ENCODE data around the gene RPTOR. TPM values are rescaled to one million over a fixed set of nuclear protein-coding genes. Genes with fewer than 3 reads are reported as not detected.
A peak's percentile ranks its signal among the peaks of the same experiment; 100 is the strongest.

The RPTOR gene
- total RNA-seq, 2 experiments from 2014 or later = 48.7 to 58.2 TPM

DNA sequence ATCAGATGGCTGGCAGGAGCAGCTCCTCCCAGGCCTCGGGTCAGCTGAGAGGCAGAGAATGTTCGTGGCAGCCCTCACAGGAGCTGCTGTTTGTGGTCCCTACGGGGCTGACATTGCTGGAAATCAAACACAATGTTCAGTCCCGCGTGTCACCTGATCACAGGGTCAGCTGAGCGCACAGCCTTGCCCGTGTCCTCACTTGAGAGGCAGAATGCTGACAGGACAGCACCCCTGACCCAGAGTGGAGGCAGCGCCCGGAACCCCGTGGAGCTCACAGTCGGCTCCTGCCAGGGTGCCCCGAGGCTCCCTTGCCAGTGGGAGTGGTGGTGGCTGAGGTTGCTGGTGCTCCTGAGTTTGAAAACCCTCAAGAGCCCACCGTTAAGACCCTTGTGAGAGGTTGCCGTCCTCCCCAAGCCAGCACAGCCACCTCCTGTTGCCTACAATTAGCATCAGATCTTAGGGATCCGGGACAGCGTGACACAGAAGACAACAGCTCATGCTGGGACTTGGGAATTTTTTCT lies 443.4 kb downstream of the RPTOR start:
- Mint-ChIP-seq H3K36me3 (ENCODE audit: low read depth) (no peaks in the 10 kb centered on the region), H3K9me3 (no peaks in the 10 kb centered on the region), H3K4me3 (no peak overlapping the region), H3K27ac (no peak overlapping the region), H3K27me3 (peaks cover 5% of the 10 kb centered on the region), H3K4me1 (peaks cover 16% of the 10 kb centered on the region)
- DNase-seq = no peak
- POLR2A ChIA-PET = no interaction called here
- CTCF ChIA-PET = interaction anchor here (1.4 to 2.4 kb wide), 6 partner anchors 36 to 572 kb away, joined by 3 to 20 read pairs (median 6); no protein-coding TSS in a partner anchor

DNA sequence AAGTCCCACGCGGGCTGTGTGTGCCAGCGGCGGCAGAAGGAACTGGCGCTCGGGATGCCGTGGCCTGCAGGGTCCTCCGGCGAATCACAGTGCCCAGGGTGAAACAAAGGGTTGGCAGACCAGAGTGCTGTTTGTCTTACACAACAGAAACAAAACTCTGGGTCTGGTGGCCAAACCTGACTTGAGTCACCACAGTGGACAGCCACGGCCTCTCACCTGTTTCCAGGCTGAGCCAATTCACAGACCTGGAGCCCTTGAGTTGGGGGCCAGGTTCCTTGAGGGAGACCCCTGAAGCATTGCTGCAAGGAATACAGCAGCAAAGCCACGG lies 444.9 kb downstream of the RPTOR start:
- Mint-ChIP-seq H3K27me3 (peaks cover 5% of the 10 kb centered on the region), H3K4me3 (no peak overlapping the region)

DNA sequence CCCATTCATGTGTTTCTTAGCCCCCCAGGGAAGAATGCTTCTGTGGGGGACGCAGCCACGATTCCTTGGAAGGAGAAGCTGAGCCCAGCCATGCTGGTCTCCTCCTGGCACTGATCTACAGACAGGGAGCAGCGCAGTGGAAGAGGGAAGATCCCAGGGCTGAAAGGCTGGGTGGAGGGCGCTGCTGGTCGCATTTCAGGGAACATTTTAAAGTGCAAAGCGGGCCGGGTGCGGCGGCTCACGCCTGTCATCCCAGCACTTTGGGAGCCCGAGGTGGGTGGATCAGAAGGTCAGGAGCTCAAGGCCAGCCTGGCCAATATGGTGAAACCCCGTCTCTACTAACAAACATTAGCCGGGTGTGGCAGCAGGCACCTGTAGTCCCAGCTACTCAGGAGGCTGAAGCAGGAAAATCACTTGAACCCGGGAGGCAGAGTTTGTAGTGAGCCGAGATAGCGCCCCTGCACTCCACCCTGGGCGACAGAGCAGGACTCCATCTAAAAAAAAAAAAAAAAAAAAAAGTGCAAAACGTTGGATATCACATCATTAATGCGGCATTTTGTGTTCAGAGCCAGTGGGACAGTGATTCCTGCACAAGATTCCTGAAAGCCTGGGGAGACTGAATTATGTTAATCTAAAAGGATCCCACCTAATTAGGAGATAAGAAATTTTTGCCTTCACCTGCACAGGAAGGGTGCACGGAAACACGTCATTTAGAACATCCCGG lies 446.4 kb downstream of the RPTOR start:
- CTCF ChIA-PET = interaction anchor here (0.6 to 1.9 kb wide), 7 partner anchors 22 to 564 kb away, joined by 3 to 7 read pairs (median 3); no protein-coding TSS in a partner anchor
- H3K4me3 Mint-ChIP-seq = peak overlapping the region; percentile 71

More for the DNA sequence above, 444.9 kb downstream of the RPTOR start:
- Mint-ChIP-seq H3K9me3 (no peaks in the 10 kb centered on the region), H3K4me1 (peaks cover 22% of the 10 kb centered on the region), H3K36me3 (ENCODE audit: low read depth) (peaks cover 1% of the 10 kb centered on the region), H3K27ac (no peak overlapping the region)
- ChIA-PET POLR2A (interaction anchor here (0.7 kb wide), 1 partner anchor 535 kb away, joined by 3 read pairs; no protein-coding TSS in a partner anchor), CTCF (interaction anchor here (0.7 to 2.4 kb wide), 7 partner anchors 34 to 566 kb away, joined by 3 to 20 read pairs (median 4); no protein-coding TSS in a partner anchor)
- DNase-seq = no peak

DNA sequence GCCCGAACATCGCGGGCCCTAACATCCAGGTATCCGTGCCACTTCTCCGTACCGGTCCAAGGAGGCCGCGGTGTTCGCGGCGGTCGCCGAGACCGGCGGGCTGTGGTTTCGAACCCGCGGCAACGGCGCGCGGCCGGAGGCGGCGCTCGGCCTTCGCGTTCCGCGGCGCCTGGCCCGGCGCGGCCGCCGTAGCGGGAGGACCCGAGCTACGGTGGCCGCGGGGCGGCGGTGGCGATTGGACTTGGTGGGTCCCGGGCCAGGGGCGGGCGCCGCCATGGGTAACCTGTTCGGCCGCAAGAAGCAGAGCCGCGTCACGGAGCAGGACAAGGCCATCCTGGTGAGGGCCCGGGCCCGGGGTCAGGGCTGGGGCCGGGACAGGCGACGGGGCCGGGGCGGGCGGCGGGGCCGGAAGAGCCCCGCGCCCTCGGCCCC lies 447.0 kb downstream of the RPTOR start, which contains the start of gene CHMP6:
Gene CHMP6 (plus strand): TSS at position 197 of the 432 bp plus-strand sequence. CDS start 78 bp downstream, at position 275.
- Mint-ChIP-seq H3K4me1 (peaks cover 22% of the 10 kb centered on the region), H3K4me3 (peak within 1 kb of the TSS; percentile 71), H3K27ac (peak within 1 kb of the TSS; percentile 83), H3K27me3 (peaks cover 5% of the 10 kb centered on the region), H3K36me3 (ENCODE audit: low read depth) (peaks cover 10% of the 10 kb centered on the region), H3K9me3 (no peaks in the 10 kb centered on the region)
- DNase-seq = peak; percentile 69
- ChIA-PET CTCF (interaction anchor here (0.6 to 1.9 kb wide), 5 partner anchors 21 to 565 kb away, joined by 3 to 7 read pairs (median 3); no protein-coding TSS in a partner anchor), POLR2A (no interaction called here)

More for the DNA sequence above, 446.4 kb downstream of the RPTOR start:
- POLR2A ChIA-PET = no interaction called here
- no peak for DNase-seq
- H3K9me3 Mint-ChIP-seq = no peaks in the 10 kb centered on the region
- H3K27me3 Mint-ChIP-seq = peaks cover 5% of the 10 kb centered on the region
- peak overlapping the region; percentile 83 for H3K27ac Mint-ChIP-seq
- H3K4me1 Mint-ChIP-seq = peaks cover 22% of the 10 kb centered on the region
- H3K36me3 Mint-ChIP-seq (ENCODE audit: low read depth) = peaks cover 6% of the 10 kb centered on the region

DNA sequence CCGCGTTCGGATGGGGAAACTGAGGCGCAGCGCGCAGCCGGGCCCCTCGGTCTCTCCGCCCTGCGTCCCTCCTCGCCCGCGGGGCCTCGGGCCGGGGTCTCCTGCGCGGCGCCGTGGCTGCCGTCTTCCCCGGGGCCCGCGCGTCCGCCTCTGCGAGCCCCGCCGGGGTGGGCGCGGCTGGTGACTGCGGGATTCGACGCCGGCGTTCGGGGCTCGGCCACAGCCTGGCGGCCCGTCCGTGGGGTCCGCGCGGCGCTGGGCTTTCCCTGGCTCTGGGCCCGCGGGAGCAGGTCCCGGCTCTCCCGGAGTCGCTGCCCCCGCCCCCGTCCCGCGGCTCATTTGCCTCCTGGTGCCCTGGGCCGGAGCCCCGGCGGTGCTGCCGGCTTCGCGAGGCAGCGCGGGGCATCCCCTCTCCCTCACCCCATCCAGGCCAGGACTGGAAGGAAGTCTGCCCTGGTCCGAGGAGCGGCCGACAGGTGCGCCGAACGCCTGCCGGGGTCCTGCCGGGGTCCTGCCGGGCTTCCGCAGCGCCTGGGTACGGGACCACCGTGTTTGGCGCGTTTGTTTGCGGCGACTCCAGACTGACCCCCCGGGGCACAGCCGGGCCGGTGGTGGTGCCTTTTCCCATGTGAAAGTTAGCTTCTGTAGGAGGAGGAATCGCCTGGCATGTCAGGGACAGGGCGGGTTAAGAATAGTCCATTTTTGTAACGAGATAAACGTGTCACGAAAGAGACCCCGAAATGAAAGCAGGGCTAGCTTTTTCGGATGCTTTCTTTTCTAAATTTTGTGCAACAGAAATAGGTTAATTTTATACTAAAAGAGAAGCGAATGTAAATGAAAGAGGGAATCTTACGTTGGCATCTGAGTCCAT lies 447.7 kb downstream of the RPTOR start:
- CTCF ChIA-PET = interaction anchor here (0.8 to 1.9 kb wide), 5 partner anchors 31 to 550 kb away, joined by 3 to 7 read pairs (median 3); no protein-coding TSS in a partner anchor
- peak overlapping the region; percentile 57 for H3K27ac Mint-ChIP-seq
- POLR2A ChIA-PET = interaction anchor here (0.8 kb wide), 1 partner anchor 26 kb away, joined by 3 read pairs; no protein-coding TSS in a partner anchor
- peaks cover 10% of the 10 kb centered on the region for H3K36me3 Mint-ChIP-seq (ENCODE audit: low read depth)
- peak overlapping the region; percentile 71 for H3K4me3 Mint-ChIP-seq
- H3K4me1 Mint-ChIP-seq = peaks cover 22% of the 10 kb centered on the region
- no peaks in the 10 kb centered on the region for H3K9me3 Mint-ChIP-seq
- peaks cover 5% of the 10 kb centered on the region for H3K27me3 Mint-ChIP-seq
- no peak for DNase-seq

DNA sequence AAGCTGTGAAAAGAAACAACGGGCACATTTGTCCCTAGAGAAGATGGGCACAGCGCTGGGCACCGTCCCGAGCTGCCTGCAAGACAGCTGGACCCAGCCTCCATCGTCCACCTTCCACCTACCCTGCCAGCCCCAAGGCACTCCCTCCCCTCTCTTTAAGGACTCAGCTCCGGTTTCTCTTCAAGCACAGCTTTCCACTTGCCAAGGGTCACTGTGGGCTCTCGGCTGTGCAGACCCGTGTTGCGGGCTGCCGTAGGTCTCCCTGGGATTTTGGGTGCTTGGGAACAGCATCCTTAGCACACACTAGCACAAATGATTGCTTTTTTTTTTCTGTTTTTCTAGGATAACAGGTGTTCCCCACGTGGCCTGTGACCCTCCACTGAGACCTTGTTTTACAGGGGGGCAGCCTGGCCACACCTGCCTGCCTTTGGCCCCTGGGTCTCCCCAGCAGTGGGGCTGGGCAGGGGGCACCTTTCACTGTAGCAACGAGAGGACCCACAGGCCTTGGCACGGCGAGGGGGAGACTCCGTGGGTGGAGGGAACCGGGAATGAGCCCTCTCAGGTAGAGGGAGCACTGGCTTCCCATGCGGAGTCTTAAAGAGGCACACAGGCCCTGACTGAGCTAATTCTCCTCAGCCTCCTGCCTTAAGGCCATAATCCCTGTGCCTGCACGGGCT lies 448.4 kb downstream of the RPTOR start:
- ChIA-PET CTCF (interaction anchor here (0.8 kb wide), 2 partner anchors 102 to 550 kb away, joined by 3 read pairs; no protein-coding TSS in a partner anchor), POLR2A (interaction anchor here (0.8 kb wide), 1 partner anchor 25 kb away, joined by 3 read pairs; no protein-coding TSS in a partner anchor)
- Mint-ChIP-seq H3K27me3 (peaks cover 5% of the 10 kb centered on the region), H3K27ac (peak overlapping the region; percentile 57), H3K4me1 (peaks cover 22% of the 10 kb centered on the region), H3K4me3 (peak overlapping the region; percentile 71), H3K36me3 (ENCODE audit: low read depth) (peaks cover 10% of the 10 kb centered on the region), H3K9me3 (no peaks in the 10 kb centered on the region)
- DNase-seq = no peak

DNA sequence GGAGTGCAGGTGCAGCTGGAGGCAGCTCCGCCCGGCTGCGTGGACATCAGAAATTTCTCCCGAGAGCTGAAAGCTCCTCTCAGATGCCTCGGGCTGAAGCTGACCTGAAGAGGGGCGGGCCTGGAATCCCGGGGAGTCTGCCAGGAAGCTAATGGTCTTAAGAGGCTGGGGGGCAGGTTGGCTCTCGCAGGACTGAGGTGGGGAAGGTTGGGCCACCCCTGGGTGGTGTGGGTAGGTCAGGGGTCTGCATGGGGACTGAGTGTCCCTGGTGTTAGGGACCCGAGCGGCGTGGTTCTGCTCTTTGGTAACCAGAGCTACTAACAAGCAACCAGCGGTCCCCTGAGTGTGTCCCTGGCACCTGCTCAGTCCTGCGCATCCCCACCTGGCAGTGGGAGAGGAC lies 450.5 kb downstream of the RPTOR start:
- POLR2A ChIA-PET = interaction anchor here (0.7 kb wide), 2 partner anchors 9 to 118 kb away, joined by 3 to 4 read pairs; no protein-coding TSS in a partner anchor
- H3K27me3 Mint-ChIP-seq = no peaks in the 10 kb centered on the region
- no peak for DNase-seq
- H3K4me1 Mint-ChIP-seq = peaks cover 16% of the 10 kb centered on the region
- H3K4me3 Mint-ChIP-seq = no peak overlapping the region
- no peaks in the 10 kb centered on the region for H3K9me3 Mint-ChIP-seq
- no peak overlapping the region for H3K27ac Mint-ChIP-seq
- CTCF ChIA-PET = interaction anchor here (0.6 kb wide), 1 partner anchor 324 kb away, joined by 3 read pairs; no protein-coding TSS in a partner anchor
- peaks cover 17% of the 10 kb centered on the region for H3K36me3 Mint-ChIP-seq (ENCODE audit: low read depth)

DNA sequence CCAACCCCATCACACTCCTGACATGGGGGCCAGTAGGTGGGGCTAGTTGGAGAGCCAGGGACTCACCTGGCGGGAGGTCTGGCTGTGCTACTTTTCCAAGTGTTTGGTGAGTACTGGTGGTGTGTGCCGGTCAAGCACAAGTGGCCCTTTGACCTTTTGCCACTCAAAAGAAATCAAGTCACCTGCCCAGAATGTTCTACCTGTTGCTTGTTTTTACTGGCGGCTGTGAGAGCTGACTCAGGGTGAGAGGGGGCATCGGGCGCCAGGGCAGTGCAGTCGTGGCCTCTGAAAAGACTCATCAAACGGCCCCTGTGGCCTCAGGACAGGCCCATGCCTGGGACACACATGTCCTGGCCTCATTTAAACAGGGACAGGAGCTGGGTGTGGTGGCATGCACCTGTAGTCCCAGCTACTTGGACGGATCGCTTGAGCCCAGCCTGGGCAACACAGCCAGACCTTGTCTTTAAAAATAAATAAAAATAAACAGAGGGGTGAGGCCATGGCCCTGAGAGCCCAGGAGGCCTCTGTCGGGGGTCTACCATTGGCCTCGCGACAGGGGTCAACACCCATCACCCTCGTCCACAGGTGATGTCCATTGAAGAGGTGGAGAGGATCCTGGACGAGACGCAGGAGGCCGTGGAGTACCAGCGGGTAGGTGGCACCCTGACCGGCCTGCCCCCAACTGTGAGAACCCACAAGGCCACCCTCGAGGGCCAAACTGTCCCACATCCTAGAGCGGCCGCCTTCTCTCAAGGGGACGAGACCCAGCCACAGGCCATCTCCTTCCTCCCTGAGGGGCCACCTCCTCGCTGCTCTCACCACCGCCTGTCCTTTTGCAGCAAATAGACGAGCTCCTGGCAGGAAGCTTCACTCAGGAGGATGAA lies 452.0 kb downstream of the RPTOR start:
- no peak for DNase-seq
- H3K4me1 Mint-ChIP-seq = peaks cover 11% of the 10 kb centered on the region
- peaks cover 17% of the 10 kb centered on the region for H3K36me3 Mint-ChIP-seq (ENCODE audit: low read depth)
- H3K9me3 Mint-ChIP-seq = no peaks in the 10 kb centered on the region
- H3K27me3 Mint-ChIP-seq = no peaks in the 10 kb centered on the region
- H3K4me3 Mint-ChIP-seq = no peak overlapping the region
- POLR2A ChIA-PET = no interaction called here
- H3K27ac Mint-ChIP-seq = no peak overlapping the region
- CTCF ChIA-PET = interaction anchor here (1.0 to 1.6 kb wide), 2 partner anchors 27 to 61 kb away, joined by 3 to 4 read pairs; no protein-coding TSS in a partner anchor

DNA sequence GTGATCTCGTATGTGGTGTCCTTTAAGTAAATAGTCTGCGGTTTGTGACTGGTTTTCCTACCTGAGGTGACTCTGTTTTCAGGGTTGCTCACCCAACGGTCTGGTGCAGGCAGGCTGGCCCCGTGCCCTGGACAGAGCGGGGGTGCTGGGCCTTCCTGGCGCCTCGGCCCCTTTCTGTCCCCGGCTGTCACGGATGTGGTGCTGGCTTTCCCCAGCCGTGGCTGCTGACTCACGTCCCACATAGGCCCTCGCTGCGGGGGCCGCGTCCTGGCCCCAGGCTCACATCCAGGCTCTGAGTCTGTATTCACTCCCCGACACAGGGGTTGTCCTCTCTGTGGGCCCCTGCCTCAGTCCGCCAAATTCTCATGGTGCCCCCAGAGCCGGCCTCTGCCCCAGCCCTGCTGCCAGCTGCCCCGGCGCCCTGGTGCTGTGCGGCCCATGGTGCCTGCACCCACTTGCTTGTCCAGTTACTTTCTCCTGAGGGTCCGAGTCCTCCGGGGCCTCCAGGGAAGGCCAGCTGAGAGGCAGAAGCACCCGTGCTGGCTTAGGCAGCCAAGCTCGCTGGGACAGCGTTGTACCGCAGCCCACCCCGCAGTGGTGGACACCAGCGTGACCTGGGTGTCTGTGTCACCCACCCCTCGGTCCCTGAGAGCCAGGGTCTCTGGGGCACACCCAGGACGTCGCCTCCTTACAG lies 452.9 kb downstream of the RPTOR start:
- Mint-ChIP-seq H3K4me1 (peaks cover 12% of the 10 kb centered on the region), H3K4me3 (no peak overlapping the region), H3K27me3 (peaks cover 5% of the 10 kb centered on the region), H3K9me3 (no peaks in the 10 kb centered on the region), H3K27ac (no peak overlapping the region), H3K36me3 (ENCODE audit: low read depth) (peaks cover 17% of the 10 kb centered on the region)
- CTCF ChIA-PET = interaction anchor here (1.0 to 1.7 kb wide), 4 partner anchors 18 to 571 kb away, joined by 3 to 6 read pairs (median 4); no protein-coding TSS in a partner anchor
- DNase-seq = no peak
- POLR2A ChIA-PET = no interaction called here

DNA sequence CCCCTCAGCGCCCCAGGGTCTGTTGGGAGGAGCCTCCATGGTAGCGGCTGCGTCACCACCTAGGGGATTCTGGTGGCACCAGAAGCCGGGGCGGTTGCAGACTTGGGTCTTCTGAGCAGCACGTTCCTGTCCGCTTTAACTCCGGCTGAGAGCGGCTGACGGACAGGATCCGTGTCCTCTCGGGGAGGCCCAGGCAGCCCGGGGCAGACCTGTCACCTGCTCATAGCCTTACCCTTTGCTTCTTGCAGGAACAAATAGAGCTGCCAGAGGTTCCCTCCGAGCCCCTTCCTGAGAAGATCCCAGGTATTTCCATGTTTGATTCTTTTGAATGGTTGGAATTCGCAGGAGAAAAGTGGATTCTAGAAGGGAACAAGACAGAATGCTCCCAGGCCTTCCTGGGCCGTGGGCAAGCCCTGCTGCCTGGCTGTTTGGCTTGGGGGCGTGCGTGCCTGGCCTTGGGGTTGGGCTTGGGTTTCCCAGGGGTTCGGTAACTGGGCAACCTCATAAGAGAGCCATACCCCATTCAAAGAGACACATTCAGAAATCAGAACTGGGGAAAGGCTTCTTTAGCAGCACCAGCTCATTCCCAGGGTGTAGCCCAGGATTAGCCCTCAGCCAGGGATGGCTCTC lies 453.6 kb downstream of the RPTOR start:
- ChIA-PET POLR2A (no interaction called here), CTCF (interaction anchor here (1.0 to 1.7 kb wide), 3 partner anchors 17 to 571 kb away, joined by 3 to 6 read pairs (median 4); no protein-coding TSS in a partner anchor)
- Mint-ChIP-seq H3K27me3 (peaks cover 12% of the 10 kb centered on the region), H3K36me3 (ENCODE audit: low read depth) (peaks cover 17% of the 10 kb centered on the region), H3K4me1 (peaks cover 6% of the 10 kb centered on the region), H3K27ac (no peak overlapping the region), H3K9me3 (no peaks in the 10 kb centered on the region), H3K4me3 (no peak overlapping the region)
- no peak for DNase-seq

Data from activated CD4-positive, alpha-beta T cell treated with anti-CD3 and anti-CD28 coated beads, Interleukin-2, amount 10 ng/mL, durations not matched to agents 7 days and 5 days (primary cell).